Ishikawa (cell line): Measurements from ENCODE around the gene MT1F.

Source experiments
- CREB1 ChIP-seq: IDR thresholded peaks from 2 replicates; pipeline ENCODE4 v1.6.1; 2012; ENCODE audit warnings: low read depth
- EP300 ChIP-seq: IDR thresholded peaks from 2 replicates; pipeline ENCODE4 v1.6.1; 2012; ENCODE audit warnings: borderline replicate concordance
- FOXM1 ChIP-seq: IDR thresholded peaks from 2 replicates; pipeline ENCODE4 v1.6.1; 2012; ENCODE audit warnings: low read depth, borderline replicate concordance
- MAX ChIP-seq: IDR thresholded peaks from 2 replicates; pipeline ENCODE4 v1.6.1; 2012
- NFIC ChIP-seq: IDR thresholded peaks from 2 replicates; pipeline ENCODE4 v1.6.1; 2012
- RAD21 ChIP-seq: IDR thresholded peaks from 2 replicates; pipeline ENCODE4 v1.6.1; 2012; ENCODE audit warnings: low read depth
- REST ChIP-seq: IDR thresholded peaks from 2 replicates; pipeline ENCODE4 v1.6.1; 2012; ENCODE audit warnings: low read depth, mild to moderate bottlenecking
- TAF1 ChIP-seq: IDR thresholded peaks from 2 replicates; pipeline ENCODE4 v1.6.1; 2012; ENCODE audit warnings: low read depth, mild to moderate bottlenecking
- TCF12 ChIP-seq: IDR thresholded peaks from 2 replicates; pipeline ENCODE4 v1.6.1; 2012; ENCODE audit warnings: low read depth
- TEAD4 ChIP-seq: IDR thresholded peaks from 2 replicates; pipeline ENCODE4 v1.6.1; 2012
- USF1 ChIP-seq: IDR thresholded peaks from 2 replicates; pipeline ENCODE4 v1.6.1; 2012
- YY1 ChIP-seq: IDR thresholded peaks from 2 replicates; pipeline ENCODE4 v1.6.1; 2012; ENCODE audit warnings: low read depth

GRCh38 chr16:56637814-56638750 is 19.7 kb upstream of the MT1F start, which contains the start of gene MT1A:
- TF ChIP-seq EP300 (no peak), TCF12 (no peak), NFIC (no peak), MAX (no peak), CREB1 (no peak), RAD21 (no peak), YY1 (no peak), TEAD4 (no peak), TAF1 (no peak), REST (no peak), USF1 (no peak), FOXM1 (no peak)
